HepG2 (cell line): ENCODE results near the gene SFPQ. TPM values are rescaled to one million over a fixed set of nuclear protein-coding genes. Genes with fewer than 3 reads are reported as not detected.
A peak's percentile ranks its signal among the peaks of the same experiment; 100 is the strongest.

ENCODE experiments used
- ATAC-seq: fragments of 200-7000 bp; cut with Tn5 transposase; 3 replicates; pipeline ENCODE4 v1.9.1; 2020; ENCODE audit warnings: mild to moderate bottlenecking, moderate library complexity
- BruUV-seq: library from RNA; stranded (reverse); fragments of 400-500 nt; replicated peaks from 2 replicates; lab custom pipeline; 2021; lab: Mats Ljungman, UMichigan
- CTCF ChIA-PET: fragments of 300-600 bp; formaldehyde crosslinking; extraction: SDS; loops from one replicate; lab custom pipeline; 2021; ENCODE audit warnings: low total read pairs, inconsistent platforms, low intra/inter-chr PET ratio; lab: Yijun Ruan, JAX
- POLR2A ChIA-PET: fragments of 350-600 bp; sonication (Branson Sonifier 250); formaldehyde crosslinking; loops from one replicate; lab custom pipeline; 2020; ENCODE audit warnings: antibody characterized with exemption, inconsistent platforms; lab: Yijun Ruan, JAX
- DNase-seq: peaks from one replicate; pipeline ENCODE4 v3.0.0-alpha.2; 2015; ENCODE audit warnings: low spot score
- FAIRE-seq: peaks from 3 replicates; lab custom pipeline; 2011; peaks lifted over from hg19 to GRCh38; lab: Jason Lieb, UNC
- H2AFZ ChIP-seq: one replicate; pipeline ENCODE4 v1.6.1; 2011; ENCODE audit warnings: low read length, inconsistent platforms
- H3K27ac ChIP-seq: fragments of 300-600 bp; 3 replicates; pipeline ENCODE4 v1.8.0; 2011; ENCODE audit warnings: mixed run types, mild to moderate bottlenecking, mixed read lengths, low read length, inconsistent platforms; ENCODE audit not compliant: insufficient read depth; ENCODE audit errors: extremely low read length
- H3K27me3 ChIP-seq, 2 experiments: fragments of 200-600 bp in 1 of 2; 2 replicates in 1 of 2; 3 replicates in 1 of 2; pipeline versions ENCODE4 v1.6.0 to v1.8.0; 2011; ENCODE audit warnings: low read length in 2 of 2, mild to moderate bottlenecking in 2 of 2, moderate library complexity in 2 of 2, inconsistent platforms in 1 of 2; ENCODE audit not compliant: insufficient read depth in 2 of 2, control insufficient read depth in 1 of 2
- H3K36me3 ChIP-seq, 2 experiments: fragments of 200-600 bp in 1 of 2; replicated peaks in 1 of 2; 2 replicates in 1 of 2; 3 replicates in 1 of 2; pipeline versions ENCODE4 v1.5.1 to v1.8.0; 2011; ENCODE audit warnings: low read length in 2 of 2, inconsistent platforms in 1 of 2; ENCODE audit not compliant: insufficient read depth in 2 of 2, control insufficient read depth in 1 of 2
- H3K4me1 ChIP-seq: 2 replicates; pipeline ENCODE4 v1.5.1; 2012; ENCODE audit warnings: low read length, inconsistent platforms; ENCODE audit not compliant: insufficient read depth
- H3K4me2 ChIP-seq: 2 replicates; pipeline ENCODE4 v1.6.0; 2011; ENCODE audit warnings: low read depth, low read length, inconsistent platforms
- H3K4me3 ChIP-seq, 3 experiments: fragments of 200-600 bp in 1 of 3; sonication (generic), shearing (Covaris generic) in 1 of 3; replicated peaks in 1 of 3; 2 replicates each; pipeline ENCODE4 v1.5.1; 2011 to 2016; ENCODE audit warnings: low read length in 3 of 3, inconsistent platforms in 2 of 3, low read depth in 2 of 3, mild to moderate bottlenecking in 2 of 3, control low read depth in 1 of 3, mixed read lengths in 1 of 3; ENCODE audit not compliant: insufficient read depth in 1 of 3
- H3K79me2 ChIP-seq: one replicate; pipeline ENCODE4 v1.6.1; 2011; ENCODE audit warnings: low read length, inconsistent platforms; ENCODE audit not compliant: insufficient read depth
- H3K9ac ChIP-seq: 2 replicates; pipeline ENCODE4 v1.6.0; 2011; ENCODE audit warnings: mild to moderate bottlenecking, low read depth, low read length, inconsistent platforms; ENCODE audit not compliant: insufficient read depth
- H3K9me3 ChIP-seq: 2 replicates; pipeline ENCODE4 v1.5.1; 2012; ENCODE audit warnings: mild to moderate bottlenecking, low read length
- H4K20me1 ChIP-seq: 2 replicates; pipeline ENCODE4 v1.6.0; 2011; ENCODE audit warnings: inconsistent platforms, mild to moderate bottlenecking, low read length, moderate library complexity; ENCODE audit not compliant: insufficient read depth
- HNRNPK ChIP-seq: fragments of 200-400 bp; formaldehyde crosslinking; IDR thresholded peaks from 2 replicates; pipeline ENCODE4 v1.6.1; 2018; ENCODE audit warnings: low read length, low read depth, moderate library complexity, mild to moderate bottlenecking; ENCODE audit not compliant: poor library complexity, severe bottlenecking
- MAF1 ChIP-seq: sonication (generic); formaldehyde crosslinking; IDR thresholded peaks from 2 replicates; pipeline ENCODE4 v1.5.0; 2020; ENCODE audit warnings: missing genetic modification reagents, borderline replicate concordance
- MAZ ChIP-seq, 2 experiments: sonication (generic) in 1 of 2; formaldehyde crosslinking in 1 of 2; IDR thresholded peaks; 2 replicates each; pipeline versions ENCODE4 v1.5.0 to v1.6.1; 2012 to 2020; ENCODE audit warnings: low read depth in 2 of 2, mild to moderate bottlenecking in 2 of 2, borderline replicate concordance in 1 of 2, improper control_type of control experiment in 1 of 2, low read length in 1 of 2, missing genetic modification reagents in 1 of 2, moderate library complexity in 1 of 2
- MYNN ChIP-seq: sonication (generic); formaldehyde crosslinking; IDR thresholded peaks from 2 replicates; pipeline ENCODE4 v1.4.0; 2020; ENCODE audit warnings: mild to moderate bottlenecking, low read depth, missing genetic modification reagents
- NCOA1 ChIP-seq: sonication (generic); formaldehyde crosslinking; IDR thresholded peaks from 2 replicates; pipeline ENCODE4 v1.9.0; 2021; ENCODE audit warnings: missing genetic modification reagents
- NR2F1 ChIP-seq, 2 experiments: fragments of 450-650 bp in 1 of 2; formaldehyde crosslinking in 1 of 2; IDR thresholded peaks; 2 replicates each; pipeline versions ENCODE4 v1.5.0 to v1.6.1; 2016 to 2020; ENCODE audit warnings: mild to moderate bottlenecking in 1 of 2, missing compliant biosample characterization in 1 of 2, missing genetic modification reagents in 1 of 2, moderate library complexity in 1 of 2
- PRMT3 ChIP-seq: sonication (generic); formaldehyde crosslinking; IDR thresholded peaks from 2 replicates; pipeline ENCODE4 v1.8.1; 2022; ENCODE audit warnings: low read depth, mild to moderate bottlenecking, moderate library complexity, missing genetic modification reagents, borderline replicate concordance
- TCF7L2 ChIP-seq: IDR thresholded peaks from 2 replicates; pipeline ENCODE4 v1.6.1; 2011; ENCODE audit warnings: mild to moderate bottlenecking, low read depth, low read length, moderate library complexity
- ZBTB1 ChIP-seq: sonication (generic); formaldehyde crosslinking; IDR thresholded peaks from 2 replicates; pipeline ENCODE4 v1.4.0; 2020; ENCODE audit warnings: missing genetic modification reagents, borderline replicate concordance
- ZBTB8A ChIP-seq: sonication (generic); formaldehyde crosslinking; IDR thresholded peaks from 2 replicates; pipeline ENCODE4 v1.4.0; 2020; ENCODE audit warnings: mild to moderate bottlenecking, low read depth, missing genetic modification reagents, borderline replicate concordance
- ZGPAT ChIP-seq: IDR thresholded peaks from 2 replicates; pipeline ENCODE4 v1.6.1; 2016; ENCODE audit warnings: mild to moderate bottlenecking
- ZNF232 ChIP-seq: sonication (generic); formaldehyde crosslinking; IDR thresholded peaks from 2 replicates; pipeline ENCODE4 v1.4.0; 2020; ENCODE audit warnings: missing genetic modification reagents, borderline replicate concordance
- ZNF703 ChIP-seq: sonication (generic); formaldehyde crosslinking; IDR thresholded peaks from 2 replicates; pipeline ENCODE4 v1.5.1; 2020; ENCODE audit warnings: missing genetic modification reagents, mild to moderate bottlenecking, moderate library complexity, borderline replicate concordance
- ZNF792 ChIP-seq: IDR thresholded peaks from 2 replicates; pipeline ENCODE4 v1.6.1; 2016
- WGBS: methylation state at CpG from one replicate; pipeline ENCODE4 v1.1.6; 2017; ENCODE audit warnings: low lambda C conversion rate; 5-methylcytosine and 5-hydroxymethylcytosine counted together
- in situ Hi-C: cut with HindIII; loops from 2 replicates; pipeline ENCODE4 v1.10.0; 2017; ENCODE audit warnings: low pct_unique_long_range_greater_than_20kb; ENCODE audit not compliant: extremely low pct_ligation_motif_present
- intact Hi-C: fragments of 100-400 bp; cut with micrococcal nuclease; formaldehyde crosslinking; loops from one replicate; pipeline ENCODE4 v1.10.0; 2022; ENCODE audit not compliant: unreplicated experiment
- polyA plus RNA-seq, 8 experiments: library from polyadenylated mRNA; depleted of rRNA in 3 of 8; stranded (reverse) in 7 of 8; unstranded in 1 of 8; fragments of >200 nt; fragmentation: Illumina TruSeq in 4 of 8; extraction: Trizol in 4 of 8; gene quantifications; 2 replicates each; pipeline versions ENCODE4 v1.2.1 to v1.2.3, GENCODE V29; 2011 to 2016; ENCODE audit warnings: low read depth in 4 of 8, missing spikeins in 1 of 8, mixed read lengths in 1 of 8; ENCODE audit not compliant: insufficient read depth in 1 of 8
- total RNA-seq, 5 experiments: library from RNA; depleted of rRNA; stranded (reverse); fragments of >200 nt; fragmentation: Illumina TruSeq; extraction: Trizol; gene quantifications; 2 replicates each; pipeline ENCODE4 v1.2.3, GENCODE V29; 2016; ENCODE audit warnings: low read depth in 1 of 5

Gene SFPQ
- total and polyA plus RNA-seq, 2 of the 13 experiments (the other 11 are each of a cell fraction or from before 2014, with no cell fraction given), result 101 to 292 TPM

GRCh38 chr1:35203295-35203694, 10.3 kb upstream of the SFPQ start:
- no peak overlapping the region for H3K9ac ChIP-seq
- H4K20me1 ChIP-seq, result no peaks in the 10 kb centered on the region
- in situ Hi-C loops, result no loop called here
- POLR2A ChIA-PET, result no interaction called here
- BruUV-seq, result no TSS peak
- no peak overlapping the region for H3K4me3 ChIP-seq
- no peak for TF ChIP-seq ZNF792
- TF ChIP-seq PRMT3 (CRISPR knock-in tag), result no peak
- TF ChIP-seq ZNF232, result no peak
- TF ChIP-seq NR2F1 (CRISPR knock-in tag; IDR thresholded peaks at IDR 0.05), result no peak
- no peak for TF ChIP-seq NCOA1 (CRISPR knock-in tag)
- TF ChIP-seq HNRNPK, result peak; percentile 82
- no peak for TF ChIP-seq ZNF703 (CRISPR knock-in tag)
- TF ChIP-seq, all 625 proteins: peak for 1
- peaks cover 3% of the 10 kb centered on the region for H3K4me1 ChIP-seq
- CTCF ChIA-PET, result interaction anchor here (2.6 kb wide), 1 partner anchor 95 kb away, joined by 16 read pairs; no protein-coding TSS in a partner anchor
- H3K79me2 ChIP-seq, result no peaks in the 10 kb centered on the region
- no peak overlapping the region for H3K27ac ChIP-seq
- H2AFZ ChIP-seq, result no peak overlapping the region
- H3K9me3 ChIP-seq, result no peaks in the 10 kb centered on the region
- no peak overlapping the region for H3K4me2 ChIP-seq
- no peaks in the 10 kb centered on the region for H3K36me3 ChIP-seq
- 62% methylated on average over 1 of the region's 1 CpG for WGBS
- no peaks in the 10 kb centered on the region for H3K27me3 ChIP-seq
- no peak for DNase-seq
- intact Hi-C loops, result no loop called here
- FAIRE-seq, result no peak
- no peak for ATAC-seq

- ChIA-PET POLR2A (interaction anchor here (0.7 kb wide), 1 partner anchor 9 kb away, joined by 3 read pairs; the partner anchor contains the start of gene SFPQ), CTCF (interaction anchor here (1.2 to 2.6 kb wide), 2 partner anchors 19 to 96 kb away, joined by 3 to 16 read pairs; no protein-coding TSS in a partner anchor)
- no peaks in the 10 kb centered on the region for H3K79me2 ChIP-seq
- H2AFZ ChIP-seq, result peak overlapping the region; percentile 72
- no TSS peak for BruUV-seq
- 28% methylated on average over 5 of the region's 6 CpGs for WGBS
- H3K27ac ChIP-seq, result no peak overlapping the region
- intact Hi-C loops (loop anchor here (1.0 kb wide), 3 partner anchors 96 to 343 kb away; no protein-coding TSS in a partner anchor), in situ Hi-C loops (no loop called here)
- H3K9ac ChIP-seq, result no peak overlapping the region
- ATAC-seq (peak; percentile 97), DNase-seq (peak; percentile 69), FAIRE-seq (peak; percentile 91)
- no peaks in the 10 kb centered on the region for H3K9me3 ChIP-seq
- H3K4me1 ChIP-seq, result peaks cover 11% of the 10 kb centered on the region
- no peaks in the 10 kb centered on the region for H4K20me1 ChIP-seq
- H3K36me3 ChIP-seq, result no peaks in the 10 kb centered on the region
- H3K4me3 ChIP-seq, result no peak overlapping the region
- 0 out of 2 replicates have a peak overlapping the region, but pooled peaks have one; percentile 32 for H3K4me2 ChIP-seq
- H3K27me3 ChIP-seq, result no peaks in the 10 kb centered on the region
- TF ChIP-seq MAZ (IDR thresholded peaks at IDR 0.05; ENCODE audit: borderline replicate concordance, low read depth, low read length) (0 out of 2 replicates have a peak, but pooled peaks have one; percentile 15), MAZ (CRISPR knock-in tag; IDR thresholded peaks at IDR 0.05; ENCODE audit: low read depth) (no peak), MYNN (CRISPR knock-in tag) (no peak), ZGPAT (CRISPR knock-in tag) (no peak), ZBTB8A (CRISPR knock-in tag) (no peak), MAF1 (no peak), ZBTB1 (no peak), TCF7L2 (no peak)
Measured at GRCh38 chr1:35202048-35202719, 9.2 kb upstream of the SFPQ start.
